ENCODE results near the gene CRHR2. TPM values are rescaled to one million over a fixed set of nuclear protein-coding genes. Genes with fewer than 3 reads are reported as not detected.
"Not testable (repeated sequence)": the region's sequence is repeated elsewhere in the genome, so short reads cannot be mapped to it uniquely, and the experiment has no call there.

Gene CRHR2
- total RNA-seq, 1 experiment from 2014 or later, result not detected

DNA sequence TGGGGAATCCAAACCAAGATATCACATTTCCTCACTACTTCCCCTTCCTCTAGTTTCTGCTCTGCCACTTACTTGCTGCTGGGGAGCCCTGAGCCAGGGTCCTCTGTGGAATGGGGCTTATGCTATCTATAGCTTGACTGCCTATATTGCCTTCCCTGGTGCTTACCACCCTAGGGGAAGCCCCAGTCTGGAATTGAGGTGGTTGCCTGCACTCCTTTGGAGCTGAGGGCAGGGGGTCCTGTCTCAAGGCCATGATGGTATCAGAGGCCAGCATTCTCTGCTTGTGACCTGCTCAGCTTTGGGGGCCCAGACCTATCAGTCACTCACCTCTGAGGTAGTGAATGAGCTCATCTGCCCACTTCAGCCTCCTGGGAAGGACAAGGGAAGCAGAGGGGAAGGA lies 40.4 kb upstream of the CRHR2 start:
- TF ChIP-seq, protein P1, sequence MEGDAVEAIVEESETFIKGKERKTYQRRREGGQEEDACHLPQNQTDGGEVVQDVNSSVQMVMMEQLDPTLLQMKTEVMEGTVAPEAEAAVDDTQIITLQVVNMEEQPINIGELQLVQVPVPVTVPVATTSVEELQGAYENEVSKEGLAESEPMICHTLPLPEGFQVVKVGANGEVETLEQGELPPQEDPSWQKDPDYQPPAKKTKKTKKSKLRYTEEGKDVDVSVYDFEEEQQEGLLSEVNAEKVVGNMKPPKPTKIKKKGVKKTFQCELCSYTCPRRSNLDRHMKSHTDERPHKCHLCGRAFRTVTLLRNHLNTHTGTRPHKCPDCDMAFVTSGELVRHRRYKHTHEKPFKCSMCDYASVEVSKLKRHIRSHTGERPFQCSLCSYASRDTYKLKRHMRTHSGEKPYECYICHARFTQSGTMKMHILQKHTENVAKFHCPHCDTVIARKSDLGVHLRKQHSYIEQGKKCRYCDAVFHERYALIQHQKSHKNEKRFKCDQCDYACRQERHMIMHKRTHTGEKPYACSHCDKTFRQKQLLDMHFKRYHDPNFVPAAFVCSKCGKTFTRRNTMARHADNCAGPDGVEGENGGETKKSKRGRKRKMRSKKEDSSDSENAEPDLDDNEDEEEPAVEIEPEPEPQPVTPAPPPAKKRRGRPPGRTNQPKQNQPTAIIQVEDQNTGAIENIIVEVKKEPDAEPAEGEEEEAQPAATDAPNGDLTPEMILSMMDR (IDR thresholded peaks at IDR 0.05; ENCODE audit: insufficient read depth in 1 of 2, low read depth in 1 of 2, low read length in 1 of 2, severe bottlenecking in 1 of 2, unreplicated experiment in 1 of 2), result no peak
- Histone ChIP-seq H3K4me1 (peaks cover 13% of the 10 kb centered on the region), H3K4me3 (ENCODE audit: low read depth, low read length) (no peak overlapping the region), H3K9me3 (peaks cover 7% of the 10 kb centered on the region; the same call in 1 of the 2 replicates), H3K36me3 (ENCODE audit: control insufficient read depth, insufficient read depth, low read length) (no peaks in the 10 kb centered on the region), H3K27me3 (replicated peaks; ENCODE audit: control insufficient read depth, insufficient read depth, low read length) (no peaks in the 10 kb centered on the region)
- Mint-ChIP-seq H3K27me3 (ENCODE audit: insufficient read depth, unreplicated experiment) (no peaks in the 10 kb centered on the region), H3K27ac (ENCODE audit: unreplicated experiment) (no peak overlapping the region), H3K9me3 (ENCODE audit: unreplicated experiment) (peaks cover 36% of the 10 kb centered on the region), H3K4me3 (ENCODE audit: unreplicated experiment) (no peak overlapping the region), H3K36me3 (ENCODE audit: insufficient read depth, unreplicated experiment) (no peaks in the 10 kb centered on the region), H3K4me1 (ENCODE audit: low read depth, unreplicated experiment) (peaks cover 10% of the 10 kb centered on the region)
- CTCF ChIA-PET, result no interaction called here
- POLR2A ChIA-PET, result no interaction called here
- BruUV-seq (replicated peaks), result no TSS peak
- intact Hi-C loops (cut with micrococcal nuclease; ENCODE audit: unreplicated experiment), result no loop called here
- no peak for DNase-seq

DNA sequence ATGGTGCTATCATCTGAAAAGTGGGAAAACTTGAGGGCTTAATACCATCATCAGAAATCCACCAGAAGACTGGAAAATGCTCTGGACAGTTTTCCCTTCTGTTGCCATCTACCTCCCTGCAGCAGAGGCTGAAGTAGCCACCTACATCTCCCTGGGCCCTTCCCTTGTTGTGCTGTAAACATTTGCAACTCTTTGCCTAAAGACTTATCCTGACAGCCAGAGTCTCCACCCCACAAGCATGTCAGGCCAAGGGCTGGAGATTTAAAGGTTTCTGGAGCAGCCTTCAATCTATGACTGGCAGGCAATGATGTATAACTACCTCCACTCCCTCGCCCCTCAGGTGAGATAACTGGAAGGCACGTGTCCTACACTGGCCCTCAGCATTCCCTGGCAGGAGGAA lies 39.9 kb upstream of the CRHR2 start:
- POLR2A ChIA-PET, result no interaction called here
- no peaks in the 10 kb centered on the region for H3K36me3 Mint-ChIP-seq (ENCODE audit: insufficient read depth, unreplicated experiment)

DNA sequence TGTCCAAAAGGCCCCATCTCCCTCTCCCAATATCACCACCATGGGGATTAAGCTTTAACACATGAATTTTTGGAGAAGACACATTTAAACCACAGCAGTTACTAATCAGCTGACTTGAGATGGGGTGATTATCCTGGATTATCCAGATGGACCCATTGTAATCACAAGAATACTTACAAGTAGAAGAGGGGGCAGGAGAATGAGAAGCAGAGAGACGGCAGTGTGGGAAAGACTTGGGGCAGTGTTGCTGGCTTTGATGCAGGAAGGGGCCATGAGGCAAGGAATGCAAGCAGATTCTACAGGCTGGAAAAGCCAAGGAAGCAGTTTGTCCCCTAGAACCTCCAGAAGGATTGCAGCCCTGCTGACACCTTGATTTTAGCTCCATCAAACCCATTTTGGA lies 39.0 kb upstream of the CRHR2 start:
- H3K4me3 ChIP-seq (ENCODE audit: low read depth, low read length), result no peak overlapping the region
- TF ChIP-seq, protein P1 (IDR thresholded peaks at IDR 0.05; ENCODE audit: insufficient read depth in 1 of 2, low read depth in 1 of 2, low read length in 1 of 2, severe bottlenecking in 1 of 2, unreplicated experiment in 1 of 2), result no peak
- peaks cover 10% of the 10 kb centered on the region; the same call in 1 of the 2 replicates for H3K9me3 ChIP-seq
- H3K36me3 Mint-ChIP-seq (ENCODE audit: insufficient read depth, unreplicated experiment), result no peaks in the 10 kb centered on the region
- no TSS peak for BruUV-seq (replicated peaks)
- H3K4me1 Mint-ChIP-seq (ENCODE audit: low read depth, unreplicated experiment), result no peaks in the 10 kb centered on the region
- ChIA-PET CTCF (no interaction called here), POLR2A (no interaction called here)
- H3K9me3 Mint-ChIP-seq (ENCODE audit: unreplicated experiment), result peaks cover 46% of the 10 kb centered on the region
- no peaks in the 10 kb centered on the region for H3K27me3 ChIP-seq (replicated peaks; ENCODE audit: control insufficient read depth, insufficient read depth, low read length)
- no peaks in the 10 kb centered on the region for H3K4me1 ChIP-seq
- no peak overlapping the region for H3K4me3 Mint-ChIP-seq (ENCODE audit: unreplicated experiment)
- DNase-seq, result no peak
- H3K27ac Mint-ChIP-seq (ENCODE audit: unreplicated experiment), result no peak overlapping the region
- H3K27me3 Mint-ChIP-seq (ENCODE audit: insufficient read depth, unreplicated experiment), result no peaks in the 10 kb centered on the region
- intact Hi-C loops (cut with micrococcal nuclease; ENCODE audit: unreplicated experiment), result no loop called here
- no peaks in the 10 kb centered on the region for H3K36me3 ChIP-seq (ENCODE audit: control insufficient read depth, insufficient read depth, low read length)

More for the DNA sequence above, 39.9 kb upstream of the CRHR2 start:
- Mint-ChIP-seq H3K9me3 (ENCODE audit: unreplicated experiment) (peaks cover 41% of the 10 kb centered on the region), H3K4me1 (ENCODE audit: low read depth, unreplicated experiment) (peaks cover 5% of the 10 kb centered on the region), H3K4me3 (ENCODE audit: unreplicated experiment) (no peak overlapping the region), H3K27ac (ENCODE audit: unreplicated experiment) (no peak overlapping the region), H3K27me3 (ENCODE audit: insufficient read depth, unreplicated experiment) (no peaks in the 10 kb centered on the region)
- Histone ChIP-seq H3K4me3 (ENCODE audit: low read depth, low read length) (no peak overlapping the region), H3K9me3 (peaks cover 10% of the 10 kb centered on the region; the same call in 1 of the 2 replicates), H3K36me3 (ENCODE audit: control insufficient read depth, insufficient read depth, low read length) (no peaks in the 10 kb centered on the region), H3K4me1 (peaks cover 8% of the 10 kb centered on the region), H3K27me3 (replicated peaks; ENCODE audit: control insufficient read depth, insufficient read depth, low read length) (no peaks in the 10 kb centered on the region)
- intact Hi-C loops (cut with micrococcal nuclease; ENCODE audit: unreplicated experiment), result no loop called here
- DNase-seq, result no peak
- TF ChIP-seq, protein P1 (IDR thresholded peaks at IDR 0.05; ENCODE audit: insufficient read depth in 1 of 2, low read depth in 1 of 2, low read length in 1 of 2, severe bottlenecking in 1 of 2, unreplicated experiment in 1 of 2), result no peak
- CTCF ChIA-PET, result no interaction called here
- BruUV-seq (replicated peaks), result no TSS peak

DNA sequence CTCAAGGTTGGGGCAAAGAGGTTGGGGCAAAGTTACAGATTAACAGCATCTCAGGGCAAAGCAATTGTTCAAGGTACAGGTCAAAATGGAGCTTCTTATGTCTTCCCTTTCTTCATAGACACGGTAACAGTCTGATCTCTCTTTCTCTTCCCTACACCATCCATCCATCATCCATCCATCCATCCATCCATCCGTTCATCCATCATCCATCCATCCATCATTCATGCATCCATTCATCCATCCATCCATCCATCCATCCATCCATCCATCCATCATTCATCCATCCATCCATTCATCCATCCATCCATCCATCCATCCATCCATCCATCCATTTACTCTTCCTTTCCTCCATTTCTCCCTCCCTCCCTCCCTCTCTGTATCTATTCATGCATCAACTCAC lies 37.2 kb upstream of the CRHR2 start:
- H3K4me1 ChIP-seq; BruUV-seq (replicated peaks); H3K27me3 ChIP-seq (replicated peaks; ENCODE audit: control insufficient read depth, insufficient read depth, low read length); H3K4me1 Mint-ChIP-seq (ENCODE audit: low read depth, unreplicated experiment); intact Hi-C loops (cut with micrococcal nuclease; ENCODE audit: unreplicated experiment); H3K4me3 Mint-ChIP-seq (ENCODE audit: unreplicated experiment); H3K4me3 ChIP-seq (ENCODE audit: low read depth, low read length); POLR2A ChIA-PET; H3K36me3 Mint-ChIP-seq (ENCODE audit: insufficient read depth, unreplicated experiment); DNase-seq; CTCF ChIA-PET; H3K27ac Mint-ChIP-seq (ENCODE audit: unreplicated experiment); H3K36me3 ChIP-seq (ENCODE audit: control insufficient read depth, insufficient read depth, low read length); H3K27me3 Mint-ChIP-seq (ENCODE audit: insufficient read depth, unreplicated experiment): not testable (repeated sequence)
- peaks cover 44% of the 10 kb centered on the region for H3K9me3 Mint-ChIP-seq (ENCODE audit: unreplicated experiment)
- peaks cover 10% of the 10 kb centered on the region; the same call in 1 of the 2 replicates for H3K9me3 ChIP-seq

All from Caco-2 (cell line).